ENCODE data around the gene TNKS1BP1. TPM values are rescaled to one million over a fixed set of nuclear protein-coding genes. Genes with fewer than 3 reads are reported as not detected.

TNKS1BP1 gene
- total RNA-seq, 1 donor from 2014 or later, result 189 TPM

- Histone ChIP-seq H3K9me3 (no peaks in the 10 kb centered on the region), H3K4me1 (peaks cover 27% of the 10 kb centered on the region), H3K36me3 (no peaks in the 10 kb centered on the region), H3K4me3 (no peak overlapping the region), H3K27me3 (no peaks in the 10 kb centered on the region), H3K27ac (peak overlapping the region; percentile 79)
- intact Hi-C loops (cut with DNase I), result no loop called here
- no peak for ATAC-seq
- no peak for TF ChIP-seq CTCF (IDR thresholded peaks at IDR 0.05)
- no peak for DNase-seq
These were observed 49.2 kb downstream of the TNKS1BP1 start for GRCh38 chr11:57275582-57275981.

- Histone ChIP-seq H3K27ac (no peak overlapping the region), H3K36me3 (no peaks in the 10 kb centered on the region), H3K4me3 (no peak overlapping the region), H3K4me1 (peaks cover 27% of the 10 kb centered on the region), H3K9me3 (no peaks in the 10 kb centered on the region), H3K27me3 (no peaks in the 10 kb centered on the region)
- ATAC-seq (no peak), DNase-seq (no peak)
- intact Hi-C loops (cut with DNase I), result no loop called here
- TF ChIP-seq CTCF (IDR thresholded peaks at IDR 0.05), result no peak
These were observed 49.8 kb downstream of the TNKS1BP1 start for GRCh38 chr11:57274904-57275498.

GRCh38 chr11:57273448-57274058 lies 51.2 kb downstream of the TNKS1BP1 start:
- no peak overlapping the region for H3K27ac ChIP-seq
- H3K27me3 ChIP-seq, result no peaks in the 10 kb centered on the region
- no peaks in the 10 kb centered on the region for H3K36me3 ChIP-seq
- peaks cover 23% of the 10 kb centered on the region for H3K4me1 ChIP-seq
- ATAC-seq (no peak), DNase-seq (no peak)
- H3K4me3 ChIP-seq, result no peak overlapping the region
- no peaks in the 10 kb centered on the region for H3K9me3 ChIP-seq
- intact Hi-C loops (cut with DNase I), result no loop called here
- no peak for TF ChIP-seq CTCF (IDR thresholded peaks at IDR 0.05)

GRCh38 chr11:57269571-57270021 lies 55.2 kb downstream of the TNKS1BP1 start:
- Histone ChIP-seq H3K27ac (no peak overlapping the region), H3K4me1 (no peaks in the 10 kb centered on the region), H3K4me3 (no peak overlapping the region), H3K9me3 (no peaks in the 10 kb centered on the region), H3K36me3 (no peaks in the 10 kb centered on the region), H3K27me3 (no peaks in the 10 kb centered on the region)
- ATAC-seq (no peak), DNase-seq (no peak)
- TF ChIP-seq CTCF (IDR thresholded peaks at IDR 0.05), result no peak
- intact Hi-C loops (cut with DNase I), result no loop called here

- no peak for DNase-seq
- Histone ChIP-seq H3K4me1 (no peaks in the 10 kb centered on the region), H3K36me3 (no peaks in the 10 kb centered on the region), H3K27ac (no peak overlapping the region), H3K9me3 (no peaks in the 10 kb centered on the region), H3K4me3 (no peak overlapping the region), H3K27me3 (no peaks in the 10 kb centered on the region)
- intact Hi-C loops (cut with DNase I), result no loop called here
- ATAC-seq, result no peak
- TF ChIP-seq CTCF (IDR thresholded peaks at IDR 0.05), result no peak
These were observed 58.6 kb downstream of the TNKS1BP1 start for GRCh38 chr11:57266157-57266556.

Measured in upper lobe of right lung (tissue), 1 donor.